ENCODE results near the gene PCDHB1. TPM values are rescaled to one million over a fixed set of nuclear protein-coding genes. Genes with fewer than 3 reads are reported as not detected.
"Not testable (repeated sequence)": the region's sequence is repeated elsewhere in the genome, so short reads cannot be mapped to it uniquely, and the experiment has no call there.

The PCDHB1 gene
- total RNA-seq, 3 donors from 2014 or later: 0.25 TPM; not detected in 2

- no peak for TF ChIP-seq CTCF (IDR thresholded peaks at IDR 0.05)
- intact Hi-C loops (cut with DNase I, micrococcal nuclease): no loop called here
- Histone ChIP-seq H3K4me3 (no peak overlapping the region), H3K36me3 (ENCODE audit: low read depth) (no peaks in the 10 kb centered on the region), H3K9me3 (peaks cover 18% of the 10 kb centered on the region), H3K4me1 (ENCODE audit: low read depth) (no peaks in the 10 kb centered on the region)
- DNase-seq (no peak), ATAC-seq (no peak)
These were observed 31.1 kb downstream of the PCDHB1 start for GRCh38 chr5:141082228-141082627.

DNA sequence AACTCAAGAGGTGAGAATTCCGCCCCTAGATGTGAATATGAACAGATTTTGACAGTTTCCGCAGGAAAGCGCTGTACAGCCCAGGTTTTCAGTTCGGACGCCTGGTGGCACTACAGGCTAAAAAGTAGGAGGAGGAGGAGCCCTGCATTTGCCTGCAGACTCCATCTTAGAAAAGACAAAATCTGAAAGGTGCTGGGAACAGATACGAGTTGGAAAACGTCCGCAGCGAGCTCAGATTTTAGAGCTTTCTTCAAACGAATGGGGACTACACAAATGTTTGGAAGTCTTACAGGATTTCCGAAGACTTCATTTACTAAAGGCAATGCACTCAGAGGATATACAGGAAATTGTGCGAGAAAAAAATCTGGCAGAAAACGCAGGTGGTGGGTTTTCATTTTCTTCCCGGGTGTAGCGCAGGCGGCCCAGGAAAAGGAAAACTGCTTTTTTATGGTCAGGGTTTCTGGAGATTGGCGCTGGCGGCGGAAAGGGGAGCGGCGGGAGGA lies 33.4 kb downstream of the PCDHB1 start:
- Histone ChIP-seq H3K9me3 (peaks cover 7% of the 10 kb centered on the region), H3K36me3 (ENCODE audit: low read depth) (no peaks in the 10 kb centered on the region), H3K4me3 (no peak overlapping the region), H3K4me1 (ENCODE audit: low read depth) (no peaks in the 10 kb centered on the region)
- TF ChIP-seq CTCF (IDR thresholded peaks at IDR 0.05): no peak
- ATAC-seq (no peak), DNase-seq (peak in 1 of 3 donors; percentile 3)
- intact Hi-C loops (cut with DNase I, micrococcal nuclease): no loop called here

DNA sequence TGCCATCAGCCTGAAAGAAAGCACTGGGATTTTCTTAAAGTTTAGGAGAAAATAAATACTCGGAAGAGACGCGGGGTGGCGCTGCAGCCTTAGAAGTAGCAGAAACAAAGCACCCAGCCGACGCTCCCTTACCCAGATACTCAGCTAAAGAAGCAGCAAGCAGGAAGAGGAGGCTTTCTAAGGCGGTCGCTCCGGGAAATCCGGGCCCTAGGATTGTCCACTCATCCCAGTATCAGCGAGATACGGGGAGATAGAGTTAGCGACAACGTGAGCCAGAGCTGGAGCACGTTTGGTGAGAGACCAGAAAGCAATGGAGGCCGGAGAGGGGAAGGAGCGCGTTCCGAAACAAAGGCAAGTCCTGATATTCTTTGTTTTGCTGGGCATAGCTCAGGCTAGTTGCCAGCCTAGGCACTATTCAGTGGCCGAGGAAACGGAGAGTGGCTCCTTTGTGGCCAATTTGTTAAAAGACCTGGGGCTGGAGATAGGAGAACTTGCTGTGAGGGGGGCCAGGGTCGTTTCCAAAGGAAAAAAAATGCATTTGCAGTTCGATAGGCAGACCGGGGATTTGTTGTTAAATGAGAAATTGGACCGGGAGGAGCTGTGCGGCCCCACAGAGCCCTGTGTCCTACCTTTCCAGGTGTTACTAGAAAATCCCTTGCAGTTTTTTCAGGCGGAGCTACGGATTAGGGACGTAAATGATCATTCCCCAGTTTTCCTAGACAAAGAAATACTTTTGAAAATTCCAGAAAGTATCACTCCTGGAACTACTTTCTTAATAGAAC lies 43.5 kb downstream of the PCDHB1 start, which contains the start of gene PCDHB2:
TSS of gene PCDHB2 (plus strand) at position 135 of the 782 bp plus-strand sequence. CDS start at position 311, 176 bp downstream.
- DNase-seq (peak in 1 of 3 donors; percentile 3), ATAC-seq (peak; percentile 45)
- Histone ChIP-seq H3K9me3 (peaks cover 38% of the 10 kb centered on the region), H3K36me3 (ENCODE audit: low read depth) (no peaks in the 10 kb centered on the region), H3K4me1 (ENCODE audit: low read depth) (no peaks in the 10 kb centered on the region), H3K4me3 (no peak within 1 kb of the TSS)
- no peak for TF ChIP-seq CTCF (IDR thresholded peaks at IDR 0.05)
- intact Hi-C loops (cut with DNase I, micrococcal nuclease): no loop called here

DNA sequence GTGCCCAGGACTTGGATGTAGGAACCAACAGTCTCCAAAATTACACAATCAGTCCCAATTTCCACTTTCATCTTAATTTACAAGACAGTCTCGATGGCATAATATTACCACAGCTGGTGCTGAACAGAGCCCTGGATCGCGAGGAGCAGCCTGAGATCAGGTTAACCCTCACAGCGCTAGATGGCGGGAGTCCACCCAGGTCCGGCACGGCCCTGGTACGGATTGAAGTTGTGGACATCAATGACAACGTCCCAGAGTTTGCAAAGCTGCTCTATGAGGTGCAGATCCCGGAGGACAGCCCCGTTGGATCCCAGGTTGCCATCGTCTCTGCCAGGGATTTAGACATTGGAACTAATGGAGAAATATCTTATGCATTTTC lies 44.1 kb downstream of the PCDHB1 start:
- DNase-seq (no peak), ATAC-seq (no peak)
- Histone ChIP-seq H3K4me1 (ENCODE audit: low read depth) (no peaks in the 10 kb centered on the region), H3K36me3 (ENCODE audit: low read depth) (no peaks in the 10 kb centered on the region), H3K9me3 (peaks cover 37% of the 10 kb centered on the region), H3K4me3 (no peak overlapping the region)
- TF ChIP-seq CTCF (IDR thresholded peaks at IDR 0.05): no peak
- intact Hi-C loops (cut with DNase I, micrococcal nuclease): no loop called here

DNA sequence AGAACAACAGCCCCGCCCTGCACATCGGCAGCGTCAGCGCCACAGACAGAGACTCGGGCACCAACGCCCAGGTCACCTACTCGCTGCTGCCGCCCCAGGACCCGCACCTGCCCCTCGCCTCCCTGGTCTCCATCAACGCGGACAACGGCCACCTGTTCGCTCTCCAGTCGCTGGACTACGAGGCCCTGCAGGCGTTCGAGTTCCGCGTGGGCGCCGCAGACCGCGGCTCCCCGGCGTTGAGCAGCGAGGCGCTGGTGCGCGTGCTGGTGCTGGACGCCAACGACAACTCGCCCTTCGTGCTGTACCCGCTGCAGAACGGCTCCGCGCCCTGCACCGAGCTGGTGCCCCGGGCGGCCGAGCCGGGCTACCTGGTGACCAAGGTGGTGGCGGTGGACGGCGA lies 45.0 kb downstream of the PCDHB1 start:
- ATAC-seq; H3K4me1 ChIP-seq (ENCODE audit: low read depth); intact Hi-C loops (cut with DNase I, micrococcal nuclease); DNase-seq; H3K36me3 ChIP-seq (ENCODE audit: low read depth); H3K4me3 ChIP-seq: not testable (repeated sequence)
- H3K9me3 ChIP-seq: peaks cover 45% of the 10 kb centered on the region

DNA sequence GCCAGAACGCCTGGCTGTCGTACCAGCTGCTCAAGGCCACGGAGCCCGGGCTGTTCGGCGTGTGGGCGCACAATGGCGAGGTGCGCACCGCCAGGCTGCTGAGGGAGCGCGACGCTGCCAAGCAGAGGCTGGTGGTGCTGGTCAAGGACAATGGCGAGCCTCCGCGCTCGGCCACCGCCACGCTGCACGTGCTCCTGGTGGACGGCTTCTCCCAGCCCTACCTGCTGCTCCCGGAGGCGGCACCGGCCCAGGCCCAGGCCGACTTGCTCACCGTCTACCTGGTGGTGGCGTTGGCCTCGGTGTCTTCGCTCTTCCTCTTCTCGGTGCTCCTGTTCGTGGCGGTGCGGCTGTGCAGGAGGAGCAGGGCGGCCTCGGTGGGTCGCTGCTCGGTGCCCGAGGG lies 45.4 kb downstream of the PCDHB1 start:
- H3K4me3 ChIP-seq; intact Hi-C loops (cut with DNase I, micrococcal nuclease); H3K4me1 ChIP-seq (ENCODE audit: low read depth); H3K36me3 ChIP-seq (ENCODE audit: low read depth); DNase-seq; ATAC-seq: not testable (repeated sequence)
- H3K9me3 ChIP-seq: peaks cover 49% of the 10 kb centered on the region
